H1 (cell line): ENCODE data around the gene PPAT. TPM values are rescaled to one million over a fixed set of nuclear protein-coding genes. Genes with fewer than 3 reads are reported as not detected.

Experiments used
- CEBPB ChIP-seq: IDR thresholded peaks from 2 replicates; pipeline ENCODE4 v1.6.1; 2012; ENCODE audit warnings: low read depth, low read length
- CHD7 ChIP-seq: fragments of 300-600 bp; sonication (generic); IDR thresholded peaks from 2 replicates; pipeline ENCODE4 v1.7.1; 2012; ENCODE audit warnings: low read length, moderate library complexity, mild to moderate bottlenecking, inconsistent platforms; ENCODE audit not compliant: insufficient replicate concordance
- CTCF ChIP-seq, 3 experiments: IDR thresholded peaks; 1 replicate in 2 of 3; 2 replicates in 1 of 3; pipeline versions ENCODE4 v1.5.1 to v1.6.1; 2011; ENCODE audit warnings: low read length in 3 of 3, mild to moderate bottlenecking in 3 of 3, inconsistent platforms in 2 of 3, low read depth in 1 of 3, moderate library complexity in 1 of 3; ENCODE audit not compliant: insufficient read depth in 1 of 3; ENCODE audit errors: control extremely low read depth in 1 of 3
- FOSL1 ChIP-seq: IDR thresholded peaks from 2 replicates; pipeline ENCODE4 v1.6.1; 2011; ENCODE audit warnings: mild to moderate bottlenecking, low read depth, low read length, moderate library complexity; ENCODE audit not compliant: insufficient read depth
- GABPA ChIP-seq: IDR thresholded peaks from 2 replicates; pipeline ENCODE4 v1.6.1; 2011; ENCODE audit warnings: mild to moderate bottlenecking, low read length, moderate library complexity, borderline replicate concordance; ENCODE audit not compliant: insufficient read depth
- KDM4A ChIP-seq: IDR thresholded peaks from one replicate; pipeline ENCODE4 v1.7.1; 2012; ENCODE audit warnings: low read depth, mild to moderate bottlenecking, moderate library complexity, low read length, inconsistent platforms; ENCODE audit not compliant: severe bottlenecking
- SIRT6 ChIP-seq: IDR thresholded peaks from one replicate; pipeline ENCODE4 v1.7.1; 2012; ENCODE audit warnings: low read length, inconsistent platforms
- polyA plus RNA-seq, 7 experiments: library from polyadenylated mRNA; depleted of rRNA in 3 of 7; stranded (reverse) in 5 of 7; unstranded in 2 of 7; fragments of >200 nt in 5 of 7; fragments of 200-250 nt in 2 of 7; gene quantifications; 1 replicate in 5 of 7; 2 replicates in 1 of 7; 4 replicates in 1 of 7; pipeline versions ENCODE4 v1.2.1 to v1.2.3, GENCODE V29; 2011 to 2013; ENCODE audit warnings: missing spikeins in 2 of 7, mixed read lengths in 2 of 7
- total RNA-seq: library from RNA; stranded (reverse); fragmentation: NEBNext Ultra II Directional; extraction: Animal tissue kit (Norgen Biotek cat#: 25700); gene quantifications from 2 replicates; pipeline ENCODE4 v1.2.1, GENCODE V29; 2021

PPAT gene
- total and polyA plus RNA-seq, 2 of the 8 experiments (the other 6 are each of a cell fraction or from before 2014, with no cell fraction given) = 24.5 to 104 TPM

- TF ChIP-seq CHD7 (no peak), GABPA (no peak), KDM4A (no peak), FOSL1 (no peak), CEBPB (no peak), SIRT6 (no peak), CTCF (IDR thresholded peaks at IDR 0.05; ENCODE audit: control extremely low read depth in 1 of 3, insufficient read depth in 1 of 3, low read depth in 1 of 3, low read length in 3 of 3) (no peak)
These were observed 10.5 kb downstream of the PPAT start (continued) for GRCh38 chr4:56424697-56425514.
